CD8-positive, alpha-beta memory T cell (primary cell): ENCODE measurements around the gene EML6. TPM values are rescaled to one million over a fixed set of nuclear protein-coding genes. Genes with fewer than 3 reads are reported as not detected.
A peak's percentile ranks its signal among the peaks of the same experiment; 100 is the strongest.
"Not testable (repeated sequence)": the region's sequence is repeated elsewhere in the genome, so short reads cannot be mapped to it uniquely, and the experiment has no call there.

Experiments
- CTCF ChIA-PET: fragments of 350-600 bp; sonication (Branson Sonifier 250); formaldehyde crosslinking; loops from one replicate; lab custom pipeline; 2021; ENCODE audit warnings: antibody characterized with exemption; lab: Charles Lee
- POLR2A ChIA-PET: fragments of 350-600 bp; sonication (Branson Sonifier 250); formaldehyde crosslinking; loops from one replicate; lab custom pipeline; 2021; ENCODE audit warnings: antibody characterized with exemption; lab: Charles Lee
- DNase-seq, 5 donors: peaks; one replicate each; pipeline versions ENCODE4 v3.0.0 to v3.0.0-alpha.2; 2020 to 2022; ENCODE audit warnings: mixed read lengths in 1 of 5
- H3K27ac ChIP-seq: one replicate; pipeline ENCODE4 v1.7.0; 2013; ENCODE audit warnings: low read depth, mild to moderate bottlenecking, low read length, moderate library complexity
- H3K27me3 ChIP-seq: 2 replicates; pipeline ENCODE4 v1.7.0; 2013; ENCODE audit warnings: low read length, mild to moderate bottlenecking; ENCODE audit not compliant: insufficient read depth, poor library complexity, severe bottlenecking
- H3K36me3 ChIP-seq: 2 replicates; pipeline ENCODE4 v1.7.0; 2013; ENCODE audit warnings: mild to moderate bottlenecking, low read length, moderate library complexity; ENCODE audit not compliant: insufficient read depth
- H3K4me1 ChIP-seq: 2 replicates; pipeline ENCODE4 v1.7.0; 2013; ENCODE audit warnings: mild to moderate bottlenecking, low read length, moderate library complexity; ENCODE audit not compliant: insufficient read depth
- H3K4me3 ChIP-seq: 2 replicates; pipeline ENCODE4 v1.7.0; 2013; ENCODE audit warnings: mild to moderate bottlenecking, low read length
- H3K9me3 ChIP-seq: 2 replicates; pipeline ENCODE4 v1.7.0; 2013; ENCODE audit warnings: mild to moderate bottlenecking, low read length
- H3K27ac Mint-ChIP-seq, 8 donors: one replicate each; pipeline ENCODE4 v1.8.0; 2020 to 2021; ENCODE audit warnings: mixed read lengths in 8 of 8, mild to moderate bottlenecking in 6 of 8, inconsistent platforms in 3 of 8, moderate library complexity in 3 of 8
- H3K27me3 Mint-ChIP-seq, 2 donors: one replicate each; pipeline ENCODE4 v1.8.0; 2020 to 2021; ENCODE audit warnings: mixed read lengths in 2 of 2, mild to moderate bottlenecking in 1 of 2, moderate library complexity in 1 of 2
- H3K36me3 Mint-ChIP-seq, 3 donors: one replicate each; pipeline ENCODE4 v1.8.0; 2020 to 2021; ENCODE audit warnings: mixed read lengths in 3 of 3, inconsistent platforms in 1 of 3, mild to moderate bottlenecking in 1 of 3
- H3K4me1 Mint-ChIP-seq, 3 donors: one replicate each; pipeline ENCODE4 v1.8.0; 2020 to 2021; ENCODE audit warnings: mixed read lengths in 3 of 3, inconsistent platforms in 1 of 3, mild to moderate bottlenecking in 1 of 3
- H3K4me3 Mint-ChIP-seq, 7 donors: one replicate each; pipeline ENCODE4 v1.8.0; 2020 to 2021; ENCODE audit warnings: mixed read lengths in 7 of 7, mild to moderate bottlenecking in 6 of 7, moderate library complexity in 4 of 7, inconsistent platforms in 2 of 7
- H3K9me3 Mint-ChIP-seq, 5 donors: one replicate each; pipeline ENCODE4 v1.8.0; 2020 to 2022; ENCODE audit warnings: mixed read lengths in 5 of 5, mild to moderate bottlenecking in 3 of 5, moderate library complexity in 2 of 5, inconsistent platforms in 1 of 5
- polyA plus RNA-seq: library from polyadenylated mRNA; unstranded; fragments of 300-500 nt; fragmentation: Illumina TruSeq; gene quantifications from one replicate; pipeline ENCODE4 v1.2.3, GENCODE V29; 2021
- total RNA-seq, 2 experiments: library from RNA; stranded (reverse); gene quantifications; one replicate each; pipeline ENCODE4 v1.2.3, GENCODE V29; 2021

EML6 gene
- total and polyA plus RNA-seq, 3 experiments from 2014 or later: 0.05 to 2.3 (median 1.3) TPM

DNA sequence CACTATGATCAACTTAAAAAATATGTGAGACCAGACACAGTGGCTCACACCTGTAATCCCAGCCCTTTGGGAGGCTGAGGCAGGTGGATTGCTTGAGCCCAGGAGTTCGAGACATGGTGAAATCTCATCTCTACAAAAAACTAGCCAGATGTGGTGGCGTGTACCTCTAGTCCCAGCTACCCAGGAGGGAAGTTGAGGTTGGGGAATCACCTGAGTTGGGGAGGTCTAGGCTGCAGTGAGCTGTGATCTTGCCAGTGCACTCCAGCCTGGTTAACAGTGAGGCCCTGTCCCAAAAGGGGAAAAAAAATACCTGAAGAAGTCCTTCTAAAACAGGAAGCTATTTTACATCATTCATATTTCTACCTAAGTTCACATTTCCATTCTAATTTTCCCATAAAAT lies 144.0 kb downstream of the EML6 start:
- Histone ChIP-seq H3K4me1 (no peaks in the 10 kb centered on the region), H3K27ac (no peak overlapping the region), H3K9me3 (no peaks in the 10 kb centered on the region), H3K36me3 (no peaks in the 10 kb centered on the region), H3K27me3 (no peaks in the 10 kb centered on the region), H3K4me3 (no peak overlapping the region)
- Mint-ChIP-seq H3K27me3 (no peaks in the 10 kb centered on the region), H3K4me1 (peaks cover 4 to 15% (median 13%) of the 10 kb centered on the region in 3 donors), H3K4me3 (peak overlapping the region in 1 of 7 donors; percentile 37), H3K36me3 (peaks cover 0 to 3% (median 0%) of the 10 kb centered on the region in 3 donors), H3K27ac (no peak overlapping the region), H3K9me3 (no peaks in the 10 kb centered on the region)
- POLR2A ChIA-PET: interaction anchor here (0.6 kb wide), 1 partner anchor 113 kb away, joined by 3 read pairs; no protein-coding TSS in a partner anchor
- CTCF ChIA-PET: no interaction called here
- DNase-seq: no peak

DNA sequence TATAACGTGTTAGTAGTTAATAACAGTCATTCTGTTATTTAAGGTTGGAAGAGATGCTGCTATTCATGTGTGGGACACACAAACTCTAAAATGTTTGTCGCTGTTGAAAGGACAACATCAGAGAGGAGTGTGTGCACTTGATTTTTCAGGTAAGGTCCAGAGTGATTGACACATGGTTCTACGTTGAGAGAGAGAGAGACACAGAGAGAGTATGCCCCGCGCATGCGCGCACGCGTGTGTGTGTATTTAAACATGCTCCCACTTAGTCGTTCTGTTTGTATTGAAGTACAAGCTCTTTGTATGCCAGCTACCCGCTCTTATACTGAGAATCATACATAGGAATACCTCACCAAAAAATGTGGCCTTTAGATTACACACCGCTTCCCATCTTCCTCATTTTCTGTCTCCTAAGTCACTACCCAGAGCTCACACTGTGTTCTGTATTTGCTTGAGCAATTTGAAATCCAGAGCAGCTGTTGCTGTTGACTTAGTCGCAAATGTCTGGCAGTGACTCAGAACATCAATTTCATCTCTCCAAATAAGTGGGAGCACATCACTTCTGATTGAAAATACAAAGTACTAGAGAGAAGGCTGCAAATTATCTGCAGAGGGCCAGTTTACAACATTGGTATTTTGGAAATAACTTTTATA lies 148.1 kb downstream of the EML6 start:
- Histone ChIP-seq H3K27me3 (no peaks in the 10 kb centered on the region), H3K9me3 (no peaks in the 10 kb centered on the region), H3K4me3 (no peak overlapping the region), H3K4me1 (no peaks in the 10 kb centered on the region), H3K27ac (no peak overlapping the region), H3K36me3 (no peaks in the 10 kb centered on the region)
- ChIA-PET CTCF (no interaction called here), POLR2A (no interaction called here)
- DNase-seq: no peak
- H3K27ac Mint-ChIP-seq: no peak overlapping the region
- peaks cover 4 to 14% (median 13%) of the 10 kb centered on the region in 3 donors for H3K4me1 Mint-ChIP-seq
- no peaks in the 10 kb centered on the region for H3K9me3 Mint-ChIP-seq
- no peak overlapping the region for H3K4me3 Mint-ChIP-seq
- no peaks in the 10 kb centered on the region for H3K36me3 Mint-ChIP-seq
- H3K27me3 Mint-ChIP-seq: no peaks in the 10 kb centered on the region

- no peaks in the 10 kb centered on the region for H3K36me3 Mint-ChIP-seq
- H3K36me3 ChIP-seq: no peaks in the 10 kb centered on the region
- H3K27me3 ChIP-seq: no peaks in the 10 kb centered on the region
These were observed 149.3 kb downstream of the EML6 start for GRCh38 chr2:54872780-54873179.

GRCh38 chr2:54873236-54873635 lies 149.8 kb downstream of the EML6 start:
- H3K4me3 Mint-ChIP-seq, H3K27ac ChIP-seq, H3K36me3 ChIP-seq, H3K27me3 ChIP-seq, CTCF ChIA-PET, H3K4me1 Mint-ChIP-seq, H3K9me3 ChIP-seq, H3K27me3 Mint-ChIP-seq, H3K4me3 ChIP-seq, H3K36me3 Mint-ChIP-seq, H3K4me1 ChIP-seq, POLR2A ChIA-PET, H3K27ac Mint-ChIP-seq, H3K9me3 Mint-ChIP-seq, DNase-seq: not testable (repeated sequence)

More at GRCh38 chr2:54872780-54873179, 149.3 kb downstream of the EML6 start:
- H3K9me3 ChIP-seq: no peaks in the 10 kb centered on the region
- H3K4me3 Mint-ChIP-seq: no peak overlapping the region
- H3K4me3 ChIP-seq: no peak overlapping the region
- CTCF ChIA-PET: no interaction called here
- no peaks in the 10 kb centered on the region for H3K9me3 Mint-ChIP-seq
- H3K27me3 Mint-ChIP-seq: no peaks in the 10 kb centered on the region
- DNase-seq: no peak
- peaks cover 0 to 2% (median 2%) of the 10 kb centered on the region in 3 donors for H3K4me1 Mint-ChIP-seq
- H3K27ac Mint-ChIP-seq: no peak overlapping the region
- no peaks in the 10 kb centered on the region for H3K4me1 ChIP-seq
- H3K27ac ChIP-seq: no peak overlapping the region
- POLR2A ChIA-PET: no interaction called here

GRCh38 chr2:54876764-54877163 lies 153.3 kb downstream of the EML6 start:
- Histone ChIP-seq H3K27me3 (no peaks in the 10 kb centered on the region), H3K4me3 (no peak overlapping the region), H3K9me3 (no peaks in the 10 kb centered on the region), H3K27ac (no peak overlapping the region), H3K4me1 (no peaks in the 10 kb centered on the region), H3K36me3 (no peaks in the 10 kb centered on the region)
- no peaks in the 10 kb centered on the region for H3K4me1 Mint-ChIP-seq
- no peak overlapping the region for H3K27ac Mint-ChIP-seq
- no peak for DNase-seq
- no peaks in the 10 kb centered on the region for H3K9me3 Mint-ChIP-seq
- POLR2A ChIA-PET: no interaction called here
- CTCF ChIA-PET: interaction anchor here (1.0 kb wide), 1 partner anchor 38 kb away, joined by 3 read pairs; no protein-coding TSS in a partner anchor
- H3K36me3 Mint-ChIP-seq: no peaks in the 10 kb centered on the region
- no peak overlapping the region for H3K4me3 Mint-ChIP-seq
- no peaks in the 10 kb centered on the region for H3K27me3 Mint-ChIP-seq

DNA sequence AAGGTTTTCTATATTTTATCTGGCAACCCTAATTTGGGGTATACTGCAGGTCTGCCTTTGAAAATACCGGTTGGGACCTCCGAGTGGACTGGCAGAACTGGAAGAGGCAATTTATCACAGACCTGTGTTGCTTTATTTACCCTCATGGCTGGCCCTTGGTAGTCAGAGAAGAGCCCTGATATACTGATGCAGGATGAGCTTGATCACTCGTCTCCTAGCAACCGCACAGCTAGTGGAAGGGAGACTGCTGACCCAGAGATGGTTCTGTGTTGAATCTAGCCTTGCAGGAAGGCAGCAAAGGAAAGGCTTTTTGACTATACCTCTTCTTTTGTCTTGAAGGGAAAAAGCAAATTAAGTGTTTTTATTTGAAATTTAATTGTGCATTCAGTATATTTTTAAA lies 154.7 kb downstream of the EML6 start:
- CTCF ChIA-PET: no interaction called here

GRCh38 chr2:54879032-54879431 lies 155.6 kb downstream of the EML6 start:
- Mint-ChIP-seq H3K4me3 (no peak overlapping the region), H3K4me1 (no peaks in the 10 kb centered on the region), H3K27me3 (peaks cover 0 to 4% of the 10 kb centered on the region in 2 donors), H3K27ac (peak overlapping the region in 1 of 8 donors; percentile 30), H3K36me3 (no peaks in the 10 kb centered on the region), H3K9me3 (no peaks in the 10 kb centered on the region)
- Histone ChIP-seq H3K27me3 (no peaks in the 10 kb centered on the region), H3K27ac (no peak overlapping the region), H3K4me3 (no peak overlapping the region), H3K36me3 (no peaks in the 10 kb centered on the region), H3K9me3 (no peaks in the 10 kb centered on the region), H3K4me1 (no peaks in the 10 kb centered on the region)
- ChIA-PET CTCF (no interaction called here), POLR2A (no interaction called here)
- DNase-seq: no peak

More for the DNA sequence above, 154.7 kb downstream of the EML6 start:
- no peaks in the 10 kb centered on the region for H3K4me1 ChIP-seq
- no peaks in the 10 kb centered on the region for H3K27me3 ChIP-seq
- H3K27ac ChIP-seq: no peak overlapping the region
- no peaks in the 10 kb centered on the region for H3K36me3 ChIP-seq
- H3K27ac Mint-ChIP-seq: no peak overlapping the region
- no peaks in the 10 kb centered on the region for H3K9me3 Mint-ChIP-seq
- no peak overlapping the region for H3K4me3 Mint-ChIP-seq
- H3K4me1 Mint-ChIP-seq: no peaks in the 10 kb centered on the region
- H3K9me3 ChIP-seq: no peaks in the 10 kb centered on the region
- H3K4me3 ChIP-seq: no peak overlapping the region
- POLR2A ChIA-PET: no interaction called here
- DNase-seq: no peak
- no peaks in the 10 kb centered on the region for H3K36me3 Mint-ChIP-seq
- peaks cover 0 to 4% of the 10 kb centered on the region in 2 donors for H3K27me3 Mint-ChIP-seq

DNA sequence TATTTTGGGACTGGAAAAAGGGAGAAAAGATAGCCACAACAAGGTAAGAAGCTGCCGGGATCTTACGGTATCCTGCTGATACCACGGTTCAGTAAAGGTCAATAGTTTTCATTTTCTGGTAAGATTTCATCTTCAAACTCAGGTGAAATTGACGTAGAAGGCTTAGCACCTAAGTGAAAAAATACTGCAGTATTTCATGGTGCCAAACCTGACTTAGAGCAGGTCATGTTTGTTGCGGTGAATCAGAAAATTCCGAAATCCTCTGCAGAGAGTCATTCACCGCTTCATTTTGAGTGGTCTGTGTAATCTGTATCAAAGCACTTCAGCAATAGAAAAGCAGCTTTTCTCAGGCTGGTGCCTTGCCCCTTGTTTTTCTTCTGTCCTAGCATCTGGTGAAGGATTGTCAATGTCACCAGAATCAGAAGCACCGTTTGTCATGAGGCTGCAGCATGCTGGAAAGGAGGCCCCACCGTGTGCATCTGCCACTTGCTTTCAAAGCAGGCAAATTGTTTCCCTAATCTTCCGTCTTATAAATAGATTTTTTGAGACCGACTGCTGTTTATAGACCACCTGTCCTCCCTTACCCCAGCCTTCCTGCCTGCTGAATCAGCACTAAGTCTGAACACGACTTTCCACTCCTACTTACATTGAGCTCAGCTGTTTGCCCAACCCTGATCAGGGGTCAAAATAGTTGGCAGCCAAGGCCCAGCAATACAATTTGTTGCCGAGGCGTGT lies 156.3 kb downstream of the EML6 start:
- CTCF ChIA-PET: no interaction called here
- POLR2A ChIA-PET: interaction anchor here (0.5 kb wide), 1 partner anchor 291 kb away, joined by 9 read pairs; no protein-coding TSS in a partner anchor

More for the DNA sequence above, 156.3 kb downstream of the EML6 start:
- H3K27ac ChIP-seq: no peak overlapping the region
- no peak overlapping the region for H3K4me3 ChIP-seq
- H3K9me3 Mint-ChIP-seq: no peaks in the 10 kb centered on the region
- no peaks in the 10 kb centered on the region for H3K4me1 Mint-ChIP-seq
- H3K4me1 ChIP-seq: no peaks in the 10 kb centered on the region
- no peaks in the 10 kb centered on the region for H3K36me3 Mint-ChIP-seq
- no peak overlapping the region for H3K27ac Mint-ChIP-seq
- H3K4me3 Mint-ChIP-seq: no peak overlapping the region
- no peaks in the 10 kb centered on the region for H3K27me3 ChIP-seq
- no peaks in the 10 kb centered on the region for H3K36me3 ChIP-seq
- no peaks in the 10 kb centered on the region for H3K9me3 ChIP-seq
- no peak for DNase-seq
- H3K27me3 Mint-ChIP-seq: peaks cover 0 to 4% of the 10 kb centered on the region in 2 donors
